Stomach (tissue), 9 donors: ENCODE results near the gene DOCK3. TPM values are rescaled to one million over a fixed set of nuclear protein-coding genes. Genes with fewer than 3 reads are reported as not detected.

Experiments
- DNase-seq, 2 donors: peaks; one replicate each; pipeline versions ENCODE4 v3.0.0 to v3.0.0-alpha.2; 2013 to 2019
- H3K27ac ChIP-seq, 5 donors: fragments of 200-600 bp in 4 of 5; sonication (generic) in 4 of 5; one replicate each; pipeline ENCODE4 v1.5.1; 2013 to 2019; ENCODE audit warnings: mild to moderate bottlenecking in 1 of 5, moderate library complexity in 1 of 5
- H3K27me3 ChIP-seq, 3 donors: fragments of 200-600 bp; sonication (generic); one replicate each; pipeline ENCODE4 v1.5.1; 2017 to 2019; ENCODE audit warnings: mixed run types in 1 of 3
- H3K36me3 ChIP-seq, 4 donors: fragments of 200-600 bp; sonication (generic); 1 replicate in 3 of 4; 2 replicates in 1 of 4; pipeline ENCODE4 v1.5.1; 2016 to 2019
- H3K4me1 ChIP-seq, 4 donors: fragments of 200-600 bp; sonication (generic); one replicate each; pipeline ENCODE4 v1.5.1; 2016 to 2019
- H3K4me3 ChIP-seq, 4 donors: fragments of 200-600 bp; sonication (generic) in 3 of 4; one replicate each; pipeline ENCODE4 v1.5.1; 2016 to 2019; ENCODE audit warnings: mild to moderate bottlenecking in 1 of 4
- H3K9me3 ChIP-seq, 4 donors: fragments of 200-600 bp; sonication (generic); one replicate each; pipeline ENCODE4 v1.5.1; 2016 to 2019
- EP300 ChIP-seq: sonication (generic); formaldehyde crosslinking; IDR thresholded peaks from one replicate; pipeline ENCODE4 v1.6.1; 2017; ENCODE audit warnings: antibody characterized with exemption
- POLR2A ChIP-seq, 4 donors: fragments of 450-650 bp; IDR thresholded peaks; one replicate each; pipeline ENCODE4 v1.6.1; 2016; ENCODE audit warnings: antibody characterized with exemption in 4 of 4, control low read depth in 2 of 4, mild to moderate bottlenecking in 1 of 4, moderate library complexity in 1 of 4
- POLR2AphosphoS5 ChIP-seq, 3 donors: sonication (generic); formaldehyde crosslinking; IDR thresholded peaks; one replicate each; pipeline ENCODE4 v1.6.1; 2016; ENCODE audit warnings: antibody characterized with exemption in 3 of 3
- WGBS, 5 donors: extraction: QIAGEN DNeasy Blood & Tissue Kit in 3 of 5; methylation state at CpG; one replicate each; pipeline versions ENCODE4 v1.1.5 to v1.1.7; 2013 to 2018; 5-methylcytosine and 5-hydroxymethylcytosine counted together
- intact Hi-C: fragments of 100-400 bp; cut with DNase I; formaldehyde crosslinking; loops from one replicate; pipeline ENCODE4 v1.15.1; 2023; ENCODE audit warnings: low total_unique reads
- polyA plus RNA-seq, 3 donors: library from polyadenylated mRNA; stranded (reverse); fragments of 200-250 nt; gene quantifications; one replicate each; pipeline ENCODE4 v1.2.3, GENCODE V29; 2013
- total RNA-seq, 5 donors: library from RNA; depleted of rRNA; stranded (reverse); fragments of >200 nt; gene quantifications; one replicate each; pipeline versions ENCODE4 v1.1.0 to v1.2.3, GENCODE V29; 2014 to 2016
- TF ChIP-seq, protein P1 (sequence below), 7 experiments: fragments of 450-650 bp in 4 of 7; fragments of 200-600 bp in 3 of 7; sonication (generic) in 3 of 7; IDR thresholded peaks; one replicate each; pipeline ENCODE4 v1.5.1; 2016 to 2019; ENCODE audit warnings: antibody characterized with exemption in 7 of 7, control low read depth in 2 of 7, mild to moderate bottlenecking in 1 of 7
- donor health status: healthy with polysubstance abuse.
- donor health status: Bipolar disorder and iron deficiency.
- donor health status: healthy.

The DOCK3 gene
- total and polyA plus RNA-seq, 8 donors: 0.06 to 2.3 (median 1.0) TPM; not detected in 2

- TF ChIP-seq POLR2AphosphoS5 (IDR thresholded peaks at IDR 0.05): no peak
- TF ChIP-seq, protein P1, sequence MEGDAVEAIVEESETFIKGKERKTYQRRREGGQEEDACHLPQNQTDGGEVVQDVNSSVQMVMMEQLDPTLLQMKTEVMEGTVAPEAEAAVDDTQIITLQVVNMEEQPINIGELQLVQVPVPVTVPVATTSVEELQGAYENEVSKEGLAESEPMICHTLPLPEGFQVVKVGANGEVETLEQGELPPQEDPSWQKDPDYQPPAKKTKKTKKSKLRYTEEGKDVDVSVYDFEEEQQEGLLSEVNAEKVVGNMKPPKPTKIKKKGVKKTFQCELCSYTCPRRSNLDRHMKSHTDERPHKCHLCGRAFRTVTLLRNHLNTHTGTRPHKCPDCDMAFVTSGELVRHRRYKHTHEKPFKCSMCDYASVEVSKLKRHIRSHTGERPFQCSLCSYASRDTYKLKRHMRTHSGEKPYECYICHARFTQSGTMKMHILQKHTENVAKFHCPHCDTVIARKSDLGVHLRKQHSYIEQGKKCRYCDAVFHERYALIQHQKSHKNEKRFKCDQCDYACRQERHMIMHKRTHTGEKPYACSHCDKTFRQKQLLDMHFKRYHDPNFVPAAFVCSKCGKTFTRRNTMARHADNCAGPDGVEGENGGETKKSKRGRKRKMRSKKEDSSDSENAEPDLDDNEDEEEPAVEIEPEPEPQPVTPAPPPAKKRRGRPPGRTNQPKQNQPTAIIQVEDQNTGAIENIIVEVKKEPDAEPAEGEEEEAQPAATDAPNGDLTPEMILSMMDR (IDR thresholded peaks at IDR 0.05): no peak
- TF ChIP-seq EP300: no peak
- TF ChIP-seq POLR2A (IDR thresholded peaks at IDR 0.05): no peak
- Histone ChIP-seq H3K4me1 (no peaks in the 10 kb centered on the region), H3K27me3 (no peaks in the 10 kb centered on the region), H3K27ac (no peak overlapping the region), H3K4me3 (no peak overlapping the region), H3K9me3 (no peaks in the 10 kb centered on the region), H3K36me3 (no peaks in the 10 kb centered on the region)
- WGBS, 5 donors: 41 to 48% (median 42%) methylated on average over 5 of the region's 5 CpGs
- no peak for DNase-seq
- intact Hi-C loops: no loop called here
Measured at GRCh38 chr3:51275111-51275805, 600.5 kb downstream of the DOCK3 start.

DNA sequence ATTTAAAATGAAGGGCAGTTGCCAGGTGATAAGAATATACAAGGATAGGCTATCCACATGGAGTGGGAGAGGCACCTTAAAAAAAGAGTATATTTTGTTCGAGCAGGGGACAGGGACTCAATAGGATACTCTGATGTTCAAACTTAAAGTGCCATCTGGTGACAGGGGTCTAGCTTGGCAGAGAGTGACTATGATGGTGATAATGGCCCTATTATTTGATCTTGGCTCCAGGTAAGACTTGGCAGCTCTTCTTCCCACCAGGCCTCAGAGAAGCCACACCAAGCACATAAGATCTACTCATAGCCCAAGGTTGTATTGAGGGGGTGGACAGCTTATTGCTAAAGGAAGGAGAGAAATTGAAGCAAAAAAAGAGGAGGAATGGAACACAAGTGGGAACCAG lies 601.3 kb downstream of the DOCK3 start:
- no peak for DNase-seq
- intact Hi-C loops: no loop called here
- no peak overlapping the region for H3K4me3 ChIP-seq
- H3K27me3 ChIP-seq: no peaks in the 10 kb centered on the region
- H3K9me3 ChIP-seq: no peaks in the 10 kb centered on the region
- H3K4me1 ChIP-seq: no peaks in the 10 kb centered on the region
- no peak overlapping the region for H3K27ac ChIP-seq
- no peaks in the 10 kb centered on the region for H3K36me3 ChIP-seq
- TF ChIP-seq, protein P1 (IDR thresholded peaks at IDR 0.05): no peak
- no peak for TF ChIP-seq EP300
- no peak for TF ChIP-seq POLR2A (IDR thresholded peaks at IDR 0.05)
- TF ChIP-seq POLR2AphosphoS5 (IDR thresholded peaks at IDR 0.05): no peak
- 74 to 88% (median 78%) methylated on average over 1 of the region's 1 CpG for WGBS, 5 donors

DNA sequence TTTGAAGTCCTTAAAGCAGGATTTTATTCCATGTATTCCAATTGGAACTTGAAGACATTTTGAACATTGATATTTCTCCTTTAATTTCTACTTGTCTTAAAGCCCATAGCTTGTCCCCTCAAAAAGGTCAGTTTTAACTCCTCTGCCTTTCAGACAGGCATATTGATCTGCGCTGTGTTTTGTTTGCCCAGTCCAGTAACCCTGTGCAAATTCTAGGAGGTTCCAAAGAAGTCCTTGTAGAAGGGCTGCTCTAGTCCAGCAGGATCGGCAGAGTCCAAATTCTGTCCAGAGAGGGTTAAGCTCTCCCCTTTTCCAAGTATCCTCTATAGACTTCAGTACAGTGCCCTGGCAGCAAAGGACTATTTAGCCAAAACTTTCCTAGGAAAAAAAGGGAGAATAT lies 604.7 kb downstream of the DOCK3 start:
- Histone ChIP-seq H3K4me3 (no peak overlapping the region), H3K27me3 (no peaks in the 10 kb centered on the region), H3K36me3 (no peaks in the 10 kb centered on the region), H3K27ac (no peak overlapping the region), H3K4me1 (no peaks in the 10 kb centered on the region), H3K9me3 (no peaks in the 10 kb centered on the region)
- 54 to 68% (median 62%) methylated on average over 2 of the region's 2 CpGs for WGBS, 5 donors
- TF ChIP-seq EP300 (no peak), POLR2AphosphoS5 (IDR thresholded peaks at IDR 0.05) (no peak), POLR2A (IDR thresholded peaks at IDR 0.05) (no peak)
- TF ChIP-seq, protein P1 (IDR thresholded peaks at IDR 0.05): no peak
- DNase-seq: no peak
- intact Hi-C loops: no loop called here

GRCh38 chr3:51280176-51280575 lies 605.4 kb downstream of the DOCK3 start:
- H3K4me3 ChIP-seq: no peak overlapping the region
- no peak overlapping the region for H3K27ac ChIP-seq
- H3K27me3 ChIP-seq: no peaks in the 10 kb centered on the region
- H3K36me3 ChIP-seq: no peaks in the 10 kb centered on the region
- peak in 1 of 2 donors; percentile 9 for DNase-seq
- 60 to 77% (median 69%) methylated on average over 3 of the region's 3 CpGs for WGBS, 5 donors
- intact Hi-C loops: no loop called here
- no peaks in the 10 kb centered on the region for H3K4me1 ChIP-seq
- TF ChIP-seq POLR2AphosphoS5 (IDR thresholded peaks at IDR 0.05) (no peak), POLR2A (IDR thresholded peaks at IDR 0.05) (no peak), EP300 (no peak)
- TF ChIP-seq, protein P1 (IDR thresholded peaks at IDR 0.05): no peak
- H3K9me3 ChIP-seq: no peaks in the 10 kb centered on the region
